ENCODE results near the gene AHRR. TPM values are rescaled to one million over a fixed set of nuclear protein-coding genes. Genes with fewer than 3 reads are reported as not detected.

Gene AHRR
- total and polyA plus RNA-seq, 10 of the 15 experiments (the other 5 are each of a cell fraction or from before 2014, with no cell fraction given): 0.90 to 35.2 (median 19.2) TPM

GRCh38 chr5:442335-443238 lies 121.1 kb downstream of the AHRR start, which contains the start of gene EXOC3 (continued):
- TF ChIP-seq NR2C2 (IDR thresholded peaks at IDR 0.05; ENCODE audit: borderline replicate concordance, control insufficient read depth, insufficient read length, low read depth): no peak
- no peak for TF ChIP-seq SUZ12 (IDR thresholded peaks at IDR 0.05; ENCODE audit: unreplicated experiment)
- TF ChIP-seq BMI1 (IDR thresholded peaks at IDR 0.05; ENCODE audit: borderline replicate concordance): no peak
- TF ChIP-seq NBN (IDR thresholded peaks at IDR 0.05): no peak
- TF ChIP-seq ZNF622 (IDR thresholded peaks at IDR 0.05): no peak
- 0 out of 2 replicates have a peak, but pooled peaks have one; percentile 21 for TF ChIP-seq TARDBP (IDR thresholded peaks at IDR 0.05; ENCODE audit: borderline replicate concordance)
- no peak for TF ChIP-seq NFYB (IDR thresholded peaks at IDR 0.05; ENCODE audit: insufficient read depth, low read depth, low read length)
- no peak for TF ChIP-seq BCL11A (IDR thresholded peaks at IDR 0.05; ENCODE audit: low read depth, low read length)
- 0 out of 2 replicates have a peak, but pooled peaks have one; percentile 9 for TF ChIP-seq MAX (IDR thresholded peaks at IDR 0.05; ENCODE audit: low read depth, low read length)
- peak; percentile 35; the same call in 1 of the 2 replicates for TF ChIP-seq ZBTB11 (CRISPR knock-in tag; IDR thresholded peaks at IDR 0.05)
- TF ChIP-seq YY1 (IDR thresholded peaks at IDR 0.05; ENCODE audit: low read depth, low read length): peak; percentile 82
- TF ChIP-seq KLF5 (IDR thresholded peaks at IDR 0.05; ENCODE audit: partially characterized antibody): peak; percentile 44
- no peak for TF ChIP-seq IRF5 (IDR thresholded peaks at IDR 0.05; ENCODE audit: borderline replicate concordance)
- TF ChIP-seq ZBTB40 (IDR thresholded peaks at IDR 0.05; ENCODE audit: borderline replicate concordance): peak; percentile 86
- no peak for TF ChIP-seq BRCA1 (IDR thresholded peaks at IDR 0.05; ENCODE audit: low read depth, low read length)
- no peak for TF ChIP-seq SIN3A (IDR thresholded peaks at IDR 0.05; ENCODE audit: low read depth, low read length)
- TF ChIP-seq BCLAF1 (IDR thresholded peaks at IDR 0.05): no peak

All from GM12878 (cell line).